NCI-H187 (cell line): ENCODE results near the gene AK5.

Experiments
- DNase-seq, 2 experiments: peaks; one replicate each; lab custom pipeline; 2025; lab: John Stamatoyannopoulos, UW

Gene AK5

GRCh38 chr1:77590651-77591050, 308.8 kb downstream of the AK5 start:
- DNase-seq = no peak

- no peak for DNase-seq
These were observed 311.1 kb downstream of the AK5 start for GRCh38 chr1:77592906-77593305.

GRCh38 chr1:77594366-77595112, 312.7 kb downstream of the AK5 start:
- no peak for DNase-seq

- DNase-seq = no peak
These were observed 315.5 kb downstream of the AK5 start for GRCh38 chr1:77597310-77597709.

- DNase-seq = no peak
These were observed 323.6 kb downstream of the AK5 start for GRCh38 chr1:77605246-77606026.

- DNase-seq = no peak
These were observed 327.1 kb downstream of the AK5 start for GRCh38 chr1:77608893-77609292.
